Ureter (tissue), 1 donor: ENCODE data around the gene ANAPC15. TPM values are rescaled to one million over a fixed set of nuclear protein-coding genes. Genes with fewer than 3 reads are reported as not detected.

Experiments
- total RNA-seq: library from RNA; stranded (reverse); gene quantifications from one replicate; pipeline ENCODE4 v1.2.4, GENCODE V29; 2023
- donor health status: DM: yes; HTN: yes; CAD: no.

Gene ANAPC15
- total RNA-seq, 1 donor from 2014 or later = 43.6 TPM

Other genes with a start within 250 kb of the ANAPC15 start
- not detected for gene DEFB131B, start 234.2 kb downstream of the ANAPC15 start, total RNA-seq
- 16.6 TPM for gene XNDC1N, start 184.1 kb downstream of the ANAPC15 start, total RNA-seq
- gene RNF121, start 183.6 kb downstream of the ANAPC15 start, total RNA-seq = 45.2 TPM
- 13.1 TPM for gene IL18BP, start 113.8 kb downstream of the ANAPC15 start, total RNA-seq
- gene NUMA1, start 32.2 kb downstream of the ANAPC15 start, total RNA-seq = 264 TPM
- gene LRRC51, start 31.8 kb downstream of the ANAPC15 start, total RNA-seq = 22.4 TPM
- gene LAMTOR1, start 9.4 kb downstream of the ANAPC15 start, total RNA-seq = 92.2 TPM
- not detected for gene TOMT, start 6.8 kb downstream of the ANAPC15 start, total RNA-seq
- not detected for gene FOLR3, start 23.0 kb upstream of the ANAPC15 start, total RNA-seq
- gene FOLR1, start 79.4 kb upstream of the ANAPC15 start, total RNA-seq = 1.7 TPM
- gene FOLR2, start 104.1 kb upstream of the ANAPC15 start, total RNA-seq = 4.5 TPM
- 144 TPM for gene INPPL1, start 112.1 kb upstream of the ANAPC15 start, total RNA-seq
- gene PHOX2A, start 131.5 kb upstream of the ANAPC15 start, total RNA-seq = not detected